GM23338 (cell line): ENCODE data around the gene ARID1B. TPM values are rescaled to one million over a fixed set of nuclear protein-coding genes. Genes with fewer than 3 reads are reported as not detected.

ENCODE experiments used
- ATAC-seq: fragments of 200-7000 bp; cut with Tn5 transposase; 3 replicates; pipeline ENCODE4 v1.9.1; 2020
- DNase-seq: peaks from one replicate; pipeline ENCODE4 v3.0.0-alpha.2; 2015; ENCODE audit warnings: low spot score
- H2AFZ ChIP-seq: fragments of 200-600 bp; sonication (generic); 2 replicates; pipeline ENCODE4 v1.8.0; 2016; ENCODE audit warnings: antibody characterized with exemption, mild to moderate bottlenecking, moderate library complexity
- H3F3A ChIP-seq: fragments of 200-600 bp; sonication (generic); replicated peaks from 2 replicates; pipeline ENCODE4 v1.8.0; 2017; ENCODE audit warnings: antibody characterized with exemption, mixed run types, low read depth
- H3K27ac ChIP-seq: fragments of 200-600 bp; sonication (generic); 2 replicates; pipeline ENCODE4 v1.6.1; 2016; ENCODE audit warnings: low read depth
- H3K27me3 ChIP-seq: fragments of 200-600 bp; sonication (generic); 2 replicates; pipeline ENCODE4 v1.8.0; 2016; ENCODE audit warnings: mild to moderate bottlenecking, mixed run types, moderate library complexity; ENCODE audit not compliant: insufficient read depth
- H3K36me3 ChIP-seq: fragments of 200-600 bp; sonication (generic); 2 replicates; pipeline ENCODE4 v1.8.0; 2016; ENCODE audit warnings: mild to moderate bottlenecking; ENCODE audit not compliant: insufficient read depth
- H3K4me1 ChIP-seq: fragments of 200-600 bp; sonication (generic); 2 replicates; pipeline ENCODE4 v1.8.0; 2016; ENCODE audit warnings: mild to moderate bottlenecking, moderate library complexity; ENCODE audit not compliant: insufficient read depth
- H3K4me2 ChIP-seq: fragments of 200-600 bp; sonication (generic); 2 replicates; pipeline ENCODE4 v1.7.1; 2017; ENCODE audit warnings: mixed run types
- H3K4me3 ChIP-seq: fragments of 200-600 bp; sonication (generic); 2 replicates; pipeline ENCODE4 v1.6.1; 2016; ENCODE audit warnings: mixed run types
- H3K79me2 ChIP-seq: fragments of 200-600 bp; sonication (generic); replicated peaks from 2 replicates; pipeline ENCODE4 v1.8.0; 2017; ENCODE audit warnings: mild to moderate bottlenecking; ENCODE audit not compliant: insufficient read depth
- H3K9me2 ChIP-seq: fragments of 200-600 bp; sonication (generic); 2 replicates; pipeline ENCODE4 v1.8.0; 2017; ENCODE audit not compliant: insufficient read depth
- H4K20me1 ChIP-seq: fragments of 200-600 bp; sonication (generic); replicated peaks from 2 replicates; pipeline ENCODE4 v1.8.0; 2017; ENCODE audit warnings: mild to moderate bottlenecking; ENCODE audit not compliant: insufficient read depth
- H3K27ac Mint-ChIP-seq: 2 replicates; pipeline ENCODE4 v1.8.0; 2020; ENCODE audit warnings: inconsistent platforms, mild to moderate bottlenecking, moderate library complexity, mixed read lengths
- H3K27me3 Mint-ChIP-seq: 3 replicates; pipeline ENCODE4 v1.8.0; 2022; ENCODE audit warnings: low read depth, mild to moderate bottlenecking, moderate library complexity, mixed read lengths, inconsistent platforms; ENCODE audit not compliant: insufficient read depth, poor library complexity
- H3K36me3 Mint-ChIP-seq: 3 replicates; pipeline ENCODE4 v1.8.0; 2021; ENCODE audit warnings: low read depth, mild to moderate bottlenecking, inconsistent platforms, moderate library complexity, mixed read lengths
- H3K4me1 Mint-ChIP-seq: 3 replicates; pipeline ENCODE4 v1.8.0; 2020; ENCODE audit warnings: mild to moderate bottlenecking, inconsistent platforms, mixed read lengths
- H3K4me3 Mint-ChIP-seq: 3 replicates; pipeline ENCODE4 v1.8.0; 2021; ENCODE audit warnings: moderate library complexity, mild to moderate bottlenecking, inconsistent platforms, mixed read lengths
- H3K9me3 Mint-ChIP-seq: 3 replicates; pipeline ENCODE4 v1.8.0; 2020; ENCODE audit warnings: moderate library complexity, mild to moderate bottlenecking, inconsistent platforms, mixed read lengths
- EZH2 ChIP-seq: fragments of 200-600 bp; sonication (generic); IDR thresholded peaks from one replicate; pipeline ENCODE4 v1.8.0; 2017; ENCODE audit warnings: antibody characterized with exemption, mild to moderate bottlenecking, low read depth; ENCODE audit not compliant: unreplicated experiment
- EZH2phosphoT487 ChIP-seq: fragments of 200-600 bp; sonication (generic); IDR thresholded peaks from one replicate; pipeline ENCODE4 v1.8.1; 2018; ENCODE audit warnings: antibody characterized with exemption; ENCODE audit not compliant: unreplicated experiment
- NANOG ChIP-seq: IDR thresholded peaks from 2 replicates; pipeline ENCODE4 v1.6.1; 2016; ENCODE audit warnings: antibody characterized with exemption, borderline replicate concordance
- ZNF331 ChIP-seq: fragments of 250-450 bp; sonication (Bioruptor Pico); IDR thresholded peaks from 2 replicates; pipeline ENCODE4 v1.5.0; 2020; ENCODE audit warnings: low read depth, mild to moderate bottlenecking, moderate library complexity
- polyA plus RNA-seq: library from polyadenylated mRNA; unstranded; fragments of >200 nt; fragmentation: Nextera tagmentation; extraction: Ambion mirVana; gene quantifications from 2 replicates; pipeline ENCODE4 v1.2.1, GENCODE V29; 2016
- total RNA-seq: library from RNA; depleted of rRNA; stranded (reverse); fragments of >200 nt; shearing (Covaris generic); gene quantifications from 2 replicates; pipeline ENCODE4 v1.2.3, GENCODE V29; 2014
- TF ChIP-seq, protein P1 (sequence below), 2 experiments: fragments of 200-600 bp in 1 of 2; sonication (generic) in 1 of 2; conservative IDR thresholded peaks; 2 replicates each; pipeline versions ENCODE4 v1.5.1 to v1.6.1; 2016 to 2017; ENCODE audit warnings: antibody characterized with exemption in 2 of 2, low read depth in 2 of 2, mild to moderate bottlenecking in 2 of 2, moderate library complexity in 1 of 2
- TF ChIP-seq, protein P2 (sequence below): IDR thresholded peaks from 2 replicates; pipeline ENCODE4 v1.6.1; 2016; ENCODE audit warnings: antibody characterized with exemption
- TF ChIP-seq, protein P3 (sequence below): fragments of 250-450 bp; sonication (Bioruptor Pico); IDR thresholded peaks from 2 replicates; pipeline ENCODE4 v1.5.0; 2020; ENCODE audit warnings: mild to moderate bottlenecking, moderate library complexity

ARID1B gene
- total and polyA plus RNA-seq, 2 experiments from 2014 or later, result 59.3 to 72.2 TPM

DNA sequence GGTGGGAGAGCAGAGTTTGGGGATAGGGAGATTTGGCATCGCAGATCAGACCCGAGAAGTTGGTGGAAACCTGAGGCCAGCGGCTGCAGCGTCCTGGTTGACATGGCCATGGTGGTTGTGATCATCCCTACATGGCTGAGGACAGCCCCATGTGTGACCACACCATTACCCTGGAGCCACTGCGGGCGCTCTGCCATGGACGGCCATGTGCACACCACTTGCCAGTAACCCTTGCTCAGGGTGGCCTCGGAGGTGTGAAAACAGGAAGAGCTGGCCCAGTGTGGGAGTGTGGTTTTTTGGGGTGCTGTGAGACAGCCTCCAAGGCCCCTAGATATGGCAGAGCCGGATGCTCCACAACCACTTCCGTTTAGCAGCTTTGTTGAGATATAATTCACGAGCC, 481.7 kb downstream of the ARID1B start:
- no peak for ATAC-seq
- Mint-ChIP-seq H3K9me3 (no peaks in the 10 kb centered on the region), H3K36me3 (no peaks in the 10 kb centered on the region), H3K4me1 (no peaks in the 10 kb centered on the region; the same call in 2 of the 3 replicates), H3K27ac (no peak overlapping the region), H3K27me3 (peaks cover 3% of the 10 kb centered on the region), H3K4me3 (no peak overlapping the region)
- no peaks in the 10 kb centered on the region for H3K9me2 ChIP-seq
- no peak for DNase-seq
- TF ChIP-seq, protein P1, sequence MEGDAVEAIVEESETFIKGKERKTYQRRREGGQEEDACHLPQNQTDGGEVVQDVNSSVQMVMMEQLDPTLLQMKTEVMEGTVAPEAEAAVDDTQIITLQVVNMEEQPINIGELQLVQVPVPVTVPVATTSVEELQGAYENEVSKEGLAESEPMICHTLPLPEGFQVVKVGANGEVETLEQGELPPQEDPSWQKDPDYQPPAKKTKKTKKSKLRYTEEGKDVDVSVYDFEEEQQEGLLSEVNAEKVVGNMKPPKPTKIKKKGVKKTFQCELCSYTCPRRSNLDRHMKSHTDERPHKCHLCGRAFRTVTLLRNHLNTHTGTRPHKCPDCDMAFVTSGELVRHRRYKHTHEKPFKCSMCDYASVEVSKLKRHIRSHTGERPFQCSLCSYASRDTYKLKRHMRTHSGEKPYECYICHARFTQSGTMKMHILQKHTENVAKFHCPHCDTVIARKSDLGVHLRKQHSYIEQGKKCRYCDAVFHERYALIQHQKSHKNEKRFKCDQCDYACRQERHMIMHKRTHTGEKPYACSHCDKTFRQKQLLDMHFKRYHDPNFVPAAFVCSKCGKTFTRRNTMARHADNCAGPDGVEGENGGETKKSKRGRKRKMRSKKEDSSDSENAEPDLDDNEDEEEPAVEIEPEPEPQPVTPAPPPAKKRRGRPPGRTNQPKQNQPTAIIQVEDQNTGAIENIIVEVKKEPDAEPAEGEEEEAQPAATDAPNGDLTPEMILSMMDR (conservative IDR thresholded peaks at IDR 0.05; ENCODE audit: low read depth in 2 of 2), result no peak
- TF ChIP-seq NANOG, result no peak
- TF ChIP-seq, protein P2, sequence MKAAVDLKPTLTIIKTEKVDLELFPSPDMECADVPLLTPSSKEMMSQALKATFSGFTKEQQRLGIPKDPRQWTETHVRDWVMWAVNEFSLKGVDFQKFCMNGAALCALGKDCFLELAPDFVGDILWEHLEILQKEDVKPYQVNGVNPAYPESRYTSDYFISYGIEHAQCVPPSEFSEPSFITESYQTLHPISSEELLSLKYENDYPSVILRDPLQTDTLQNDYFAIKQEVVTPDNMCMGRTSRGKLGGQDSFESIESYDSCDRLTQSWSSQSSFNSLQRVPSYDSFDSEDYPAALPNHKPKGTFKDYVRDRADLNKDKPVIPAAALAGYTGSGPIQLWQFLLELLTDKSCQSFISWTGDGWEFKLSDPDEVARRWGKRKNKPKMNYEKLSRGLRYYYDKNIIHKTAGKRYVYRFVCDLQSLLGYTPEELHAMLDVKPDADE, result no peak
- no peaks in the 10 kb centered on the region for H3K36me3 ChIP-seq
- no peak overlapping the region for H2AFZ ChIP-seq
- no peaks in the 10 kb centered on the region for H3K4me1 ChIP-seq
- no peaks in the 10 kb centered on the region for H4K20me1 ChIP-seq
- no peaks in the 10 kb centered on the region for H3F3A ChIP-seq
- no peaks in the 10 kb centered on the region for H3K79me2 ChIP-seq
- no peak overlapping the region for H3K4me2 ChIP-seq
- no peaks in the 10 kb centered on the region for H3K27me3 ChIP-seq
- no peak overlapping the region for H3K4me3 ChIP-seq
- no peak overlapping the region for H3K27ac ChIP-seq

DNA sequence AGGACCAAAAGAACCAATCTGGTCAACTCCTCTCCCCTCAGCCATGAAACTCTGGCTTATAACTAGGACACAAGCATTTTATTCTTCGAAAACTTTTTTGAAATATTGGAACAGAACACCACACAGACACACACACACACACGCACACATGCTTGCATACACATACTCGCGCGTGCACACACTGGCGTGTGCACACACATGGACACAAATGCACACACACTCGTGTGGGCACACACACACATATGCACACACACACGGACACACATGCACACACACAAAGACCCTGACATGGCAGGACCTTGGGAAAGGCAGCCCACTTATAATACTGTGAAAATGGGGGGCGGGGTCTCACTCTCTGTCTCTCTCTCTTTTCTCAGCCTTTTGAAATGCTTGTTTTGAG, 482.3 kb downstream of the ARID1B start:
- Mint-ChIP-seq H3K27ac (no peak overlapping the region), H3K27me3 (peaks cover 3% of the 10 kb centered on the region), H3K4me3 (no peak overlapping the region), H3K4me1 (no peaks in the 10 kb centered on the region; the same call in 2 of the 3 replicates), H3K36me3 (no peaks in the 10 kb centered on the region), H3K9me3 (no peaks in the 10 kb centered on the region)
- Histone ChIP-seq H3K4me3 (no peak overlapping the region), H3K27ac (no peak overlapping the region), H3K36me3 (no peaks in the 10 kb centered on the region), H3K4me2 (no peak overlapping the region), H3K79me2 (no peaks in the 10 kb centered on the region), H3F3A (no peaks in the 10 kb centered on the region), H3K27me3 (no peaks in the 10 kb centered on the region), H4K20me1 (no peaks in the 10 kb centered on the region), H3K4me1 (no peaks in the 10 kb centered on the region), H3K9me2 (no peaks in the 10 kb centered on the region), H2AFZ (no peak overlapping the region)
- ATAC-seq (no peak), DNase-seq (no peak)
- TF ChIP-seq EZH2 (no peak), NANOG (no peak), EZH2phosphoT487 (no peak), ZNF331 (CRISPR knock-in tag) (no peak)
- TF ChIP-seq, protein P2, result no peak
- TF ChIP-seq, protein P3, sequence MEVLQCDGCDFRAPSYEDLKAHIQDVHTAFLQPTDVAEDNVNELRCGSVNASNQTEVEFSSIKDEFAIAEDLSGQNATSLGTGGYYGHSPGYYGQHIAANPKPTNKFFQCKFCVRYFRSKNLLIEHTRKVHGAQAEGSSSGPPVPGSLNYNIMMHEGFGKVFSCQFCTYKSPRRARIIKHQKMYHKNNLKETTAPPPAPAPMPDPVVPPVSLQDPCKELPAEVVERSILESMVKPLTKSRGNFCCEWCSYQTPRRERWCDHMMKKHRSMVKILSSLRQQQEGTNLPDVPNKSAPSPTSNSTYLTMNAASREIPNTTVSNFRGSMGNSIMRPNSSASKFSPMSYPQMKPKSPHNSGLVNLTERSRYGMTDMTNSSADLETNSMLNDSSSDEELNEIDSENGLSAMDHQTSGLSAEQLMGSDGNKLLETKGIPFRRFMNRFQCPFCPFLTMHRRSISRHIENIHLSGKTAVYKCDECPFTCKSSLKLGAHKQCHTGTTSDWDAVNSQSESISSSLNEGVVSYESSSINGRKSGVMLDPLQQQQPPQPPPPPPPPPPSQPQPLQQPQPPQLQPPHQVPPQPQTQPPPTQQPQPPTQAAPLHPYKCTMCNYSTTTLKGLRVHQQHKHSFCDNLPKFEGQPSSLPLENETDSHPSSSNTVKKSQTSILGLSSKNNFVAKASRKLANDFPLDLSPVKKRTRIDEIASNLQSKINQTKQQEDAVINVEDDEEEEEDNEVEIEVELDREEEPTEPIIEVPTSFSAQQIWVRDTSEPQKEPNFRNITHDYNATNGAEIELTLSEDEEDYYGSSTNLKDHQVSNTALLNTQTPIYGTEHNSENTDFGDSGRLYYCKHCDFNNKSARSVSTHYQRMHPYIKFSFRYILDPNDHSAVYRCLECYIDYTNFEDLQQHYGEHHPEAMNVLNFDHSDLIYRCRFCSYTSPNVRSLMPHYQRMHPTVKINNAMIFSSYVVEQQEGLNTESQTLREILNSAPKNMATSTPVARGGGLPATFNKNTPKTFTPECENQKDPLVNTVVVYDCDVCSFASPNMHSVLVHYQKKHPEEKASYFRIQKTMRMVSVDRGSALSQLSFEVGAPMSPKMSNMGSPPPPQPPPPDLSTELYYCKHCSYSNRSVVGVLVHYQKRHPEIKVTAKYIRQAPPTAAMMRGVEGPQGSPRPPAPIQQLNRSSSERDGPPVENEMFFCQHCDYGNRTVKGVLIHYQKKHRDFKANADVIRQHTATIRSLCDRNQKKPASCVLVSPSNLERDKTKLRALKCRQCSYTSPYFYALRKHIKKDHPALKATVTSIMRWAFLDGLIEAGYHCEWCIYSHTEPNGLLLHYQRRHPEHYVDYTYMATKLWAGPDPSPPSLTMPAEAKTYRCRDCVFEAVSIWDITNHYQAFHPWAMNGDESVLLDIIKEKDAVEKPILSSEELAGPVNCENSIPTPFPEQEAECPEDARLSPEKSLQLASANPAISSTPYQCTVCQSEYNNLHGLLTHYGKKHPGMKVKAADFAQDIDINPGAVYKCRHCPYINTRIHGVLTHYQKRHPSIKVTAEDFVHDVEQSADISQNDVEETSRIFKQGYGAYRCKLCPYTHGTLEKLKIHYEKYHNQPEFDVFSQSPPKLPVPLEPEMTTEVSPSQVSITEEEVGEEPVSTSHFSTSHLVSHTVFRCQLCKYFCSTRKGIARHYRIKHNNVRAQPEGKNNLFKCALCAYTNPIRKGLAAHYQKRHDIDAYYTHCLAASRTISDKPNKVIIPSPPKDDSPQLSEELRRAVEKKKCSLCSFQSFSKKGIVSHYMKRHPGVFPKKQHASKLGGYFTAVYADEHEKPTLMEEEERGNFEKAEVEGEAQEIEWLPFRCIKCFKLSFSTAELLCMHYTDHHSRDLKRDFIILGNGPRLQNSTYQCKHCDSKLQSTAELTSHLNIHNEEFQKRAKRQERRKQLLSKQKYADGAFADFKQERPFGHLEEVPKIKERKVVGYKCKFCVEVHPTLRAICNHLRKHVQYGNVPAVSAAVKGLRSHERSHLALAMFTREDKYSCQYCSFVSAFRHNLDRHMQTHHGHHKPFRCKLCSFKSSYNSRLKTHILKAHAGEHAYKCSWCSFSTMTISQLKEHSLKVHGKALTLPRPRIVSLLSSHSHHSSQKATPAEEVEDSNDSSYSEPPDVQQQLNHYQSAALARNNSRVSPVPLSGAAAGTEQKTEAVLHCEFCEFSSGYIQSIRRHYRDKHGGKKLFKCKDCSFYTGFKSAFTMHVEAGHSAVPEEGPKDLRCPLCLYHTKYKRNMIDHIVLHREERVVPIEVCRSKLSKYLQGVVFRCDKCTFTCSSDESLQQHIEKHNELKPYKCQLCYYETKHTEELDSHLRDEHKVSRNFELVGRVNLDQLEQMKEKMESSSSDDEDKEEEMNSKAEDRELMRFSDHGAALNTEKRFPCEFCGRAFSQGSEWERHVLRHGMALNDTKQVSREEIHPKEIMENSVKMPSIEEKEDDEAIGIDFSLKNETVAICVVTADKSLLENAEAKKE (CRISPR knock-in tag), result no peak
- TF ChIP-seq, protein P1 (conservative IDR thresholded peaks at IDR 0.05; ENCODE audit: low read depth in 2 of 2), result no peak
